GM12878 (cell line): ENCODE results near the gene NME8.

Experiments
- ATF2 ChIP-seq: IDR thresholded peaks from 2 replicates; pipeline ENCODE4 v1.6.1; 2012; ENCODE audit warnings: low read length, inconsistent platforms
- ATF3 ChIP-seq: IDR thresholded peaks from 2 replicates; pipeline ENCODE4 v1.6.1; 2011; ENCODE audit warnings: low read depth, mild to moderate bottlenecking, low read length, moderate library complexity, borderline replicate concordance; ENCODE audit errors: extremely low read depth
- CTCF ChIP-seq, 3 experiments: IDR thresholded peaks in 2 of 3; conservative IDR thresholded peaks in 1 of 3; 2 replicates each; pipeline ENCODE4 v1.5.1; 2011; ENCODE audit warnings: low read depth in 3 of 3, low read length in 3 of 3, mild to moderate bottlenecking in 3 of 3, control low read depth in 2 of 3, moderate library complexity in 2 of 3, inconsistent platforms in 1 of 3, mixed read lengths in 1 of 3; ENCODE audit not compliant: control insufficient read depth in 2 of 3, insufficient read depth in 1 of 3; ENCODE audit errors: extremely low read depth in 1 of 3
- HDAC6 ChIP-seq: fragments of 200-600 bp; sonication (generic); IDR thresholded peaks from one replicate; pipeline ENCODE4 v1.8.0; 2017; ENCODE audit warnings: antibody characterized with exemption; ENCODE audit not compliant: unreplicated experiment
- MAX ChIP-seq: IDR thresholded peaks from 2 replicates; pipeline ENCODE4 v1.6.1; 2012; ENCODE audit warnings: low read depth, low read length, improper control_type of control experiment
- NR2F1 ChIP-seq: fragments of 450-650 bp; conservative IDR thresholded peaks from 2 replicates; pipeline ENCODE4 v1.6.1; 2017; ENCODE audit warnings: mild to moderate bottlenecking
- POLR2A ChIP-seq: IDR thresholded peaks from 2 replicates; pipeline ENCODE4 v1.6.1; 2011; ENCODE audit warnings: low read depth, mild to moderate bottlenecking, low read length
- POLR2AphosphoS5 ChIP-seq: IDR thresholded peaks from 2 replicates; pipeline ENCODE4 v1.6.1; 2011; ENCODE audit warnings: mild to moderate bottlenecking, low read length, inconsistent platforms
- RAD51 ChIP-seq: fragments of 450-650 bp; IDR thresholded peaks from 2 replicates; pipeline ENCODE4 v1.6.1; 2016; ENCODE audit warnings: moderate library complexity, mild to moderate bottlenecking, inconsistent platforms
- ZBTB33 ChIP-seq: fragments of 450-650 bp; IDR thresholded peaks from 2 replicates; pipeline ENCODE4 v1.6.1; 2017; ENCODE audit warnings: mild to moderate bottlenecking
- ZSCAN29 ChIP-seq: fragments of 450-650 bp; IDR thresholded peaks from 2 replicates; pipeline ENCODE4 v1.6.1; 2017; ENCODE audit warnings: mild to moderate bottlenecking, moderate library complexity
- ZZZ3 ChIP-seq: IDR thresholded peaks from 2 replicates; pipeline ENCODE4 v1.6.1; 2011; ENCODE audit warnings: low read depth; ENCODE audit not compliant: control insufficient read depth, insufficient read length

- TF ChIP-seq RAD51: no peak
- TF ChIP-seq CTCF (IDR thresholded peaks at IDR 0.05 in 2 of 3, conservative IDR thresholded peaks at IDR 0.05 in 1 of 3; ENCODE audit: control insufficient read depth in 2 of 3, extremely low read depth in 1 of 3, insufficient read depth in 1 of 3, low read depth in 3 of 3, low read length in 3 of 3): no peak
- TF ChIP-seq ZSCAN29: no peak
- TF ChIP-seq ZBTB33: no peak
- TF ChIP-seq POLR2AphosphoS5: no peak
- no peak for TF ChIP-seq NR2F1
- TF ChIP-seq MAX: no peak
- no peak for TF ChIP-seq POLR2A
- TF ChIP-seq ATF3: no peak
- no peak for TF ChIP-seq ZZZ3
- no peak for TF ChIP-seq ATF2
- TF ChIP-seq HDAC6: no peak
Measured at GRCh38 chr7:37825038-37825437, 23.4 kb upstream of the NME8 start.
